Measurements from ENCODE around the gene GIGYF2.

GRCh38 chr2:232877940-232878511 lies 180.9 kb downstream of the GIGYF2 start:
- TF ChIP-seq CTCF (IDR thresholded peaks at IDR 0.05) = no peak
- no peak for TF ChIP-seq REST (IDR thresholded peaks at IDR 0.05; ENCODE audit: insufficient read depth in 1 of 2, low read depth in 2 of 2, low read length in 1 of 2)
- TF ChIP-seq SIN3A (IDR thresholded peaks at IDR 0.05; ENCODE audit: borderline replicate concordance, insufficient read depth, low read depth, low read length) = no peak
- TF ChIP-seq POLR2AphosphoS5 (IDR thresholded peaks at IDR 0.05; ENCODE audit: low read depth, low read length) = no peak
